ENCODE data around the gene AAMP. TPM values are rescaled to one million over a fixed set of nuclear protein-coding genes. Genes with fewer than 3 reads are reported as not detected.

The AAMP gene
- total RNA-seq, 1 donor, result 27.1 TPM

GRCh38 chr2:218271865-218272530 lies 2.1 kb upstream of the AAMP start:
- H3K4me3 ChIP-seq (ENCODE audit: low read length), result no peak overlapping the region
- no peaks in the 10 kb centered on the region for H3K9me3 ChIP-seq (ENCODE audit: low read depth, low read length)
- H3K4me1 ChIP-seq (ENCODE audit: insufficient read depth, low read length), result peaks cover 43% of the 10 kb centered on the region
- no peaks in the 10 kb centered on the region for H3K27me3 ChIP-seq (ENCODE audit: insufficient read depth, low read length)

DNA sequence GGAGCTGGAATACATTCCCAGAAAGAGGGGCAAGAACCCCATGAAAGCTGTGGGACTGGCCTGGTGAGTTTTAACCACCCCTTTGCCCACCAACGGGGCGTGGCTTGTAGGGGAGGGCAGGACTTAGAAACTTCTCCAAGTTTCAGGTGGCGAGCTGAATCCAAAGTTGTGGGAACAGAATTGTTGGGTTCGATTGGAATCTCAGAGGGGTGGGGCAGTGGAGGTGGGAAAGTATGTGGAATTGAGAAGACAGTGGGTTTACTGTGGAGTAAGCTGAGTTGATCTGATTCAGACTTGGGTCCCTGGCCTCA lies 1.5 kb upstream of the AAMP start:
- H3K9me3 ChIP-seq (ENCODE audit: low read depth, low read length), result no peaks in the 10 kb centered on the region
- no peak overlapping the region for H3K4me3 ChIP-seq (ENCODE audit: low read length)
- H3K27me3 ChIP-seq (ENCODE audit: insufficient read depth, low read length), result no peaks in the 10 kb centered on the region
- H3K4me1 ChIP-seq (ENCODE audit: insufficient read depth, low read length), result peaks cover 43% of the 10 kb centered on the region

DNA sequence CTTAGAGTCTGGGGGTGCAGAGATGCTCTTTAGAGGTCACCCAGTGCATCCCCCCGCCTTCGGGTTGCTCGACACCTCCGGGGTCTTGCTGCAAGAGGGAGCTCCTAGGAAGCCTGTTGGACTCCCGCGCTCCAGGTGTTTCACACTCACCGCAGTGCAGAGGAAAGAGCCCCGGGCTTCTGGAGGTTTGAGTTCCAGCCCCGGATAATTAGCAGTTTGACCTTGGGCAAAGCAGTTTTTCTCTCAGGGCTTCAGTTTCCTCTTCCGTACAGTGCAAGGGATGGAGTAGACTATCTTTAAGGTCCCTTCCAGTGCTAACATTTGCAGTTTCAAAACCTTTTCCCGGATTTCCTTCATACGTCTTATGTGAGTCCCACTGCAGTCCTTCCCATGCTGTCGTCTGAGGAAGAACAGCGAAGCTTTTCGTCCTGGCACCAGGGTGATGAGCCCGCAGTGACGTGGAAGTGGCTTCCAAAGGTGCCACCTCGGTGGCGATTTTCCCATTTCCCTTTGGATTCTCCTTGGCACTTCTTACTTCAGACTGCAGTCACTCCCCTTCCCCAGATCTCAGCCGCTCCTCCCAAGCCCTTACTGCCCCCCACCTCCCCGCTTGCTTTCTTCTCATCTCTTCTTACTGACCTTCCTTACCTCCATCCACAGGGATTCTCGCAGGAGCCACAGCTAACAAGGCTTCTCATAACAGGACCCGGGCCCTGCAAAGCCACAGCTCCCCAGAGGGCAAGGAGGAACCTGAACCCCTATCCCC lies 967 bp upstream of the AAMP start:
- peak overlapping the region; percentile 93 for H3K4me3 ChIP-seq (ENCODE audit: low read length)
- H3K4me1 ChIP-seq (ENCODE audit: insufficient read depth, low read length), result peaks cover 43% of the 10 kb centered on the region
- no peaks in the 10 kb centered on the region for H3K9me3 ChIP-seq (ENCODE audit: low read depth, low read length)
- H3K27me3 ChIP-seq (ENCODE audit: insufficient read depth, low read length), result no peaks in the 10 kb centered on the region

DNA sequence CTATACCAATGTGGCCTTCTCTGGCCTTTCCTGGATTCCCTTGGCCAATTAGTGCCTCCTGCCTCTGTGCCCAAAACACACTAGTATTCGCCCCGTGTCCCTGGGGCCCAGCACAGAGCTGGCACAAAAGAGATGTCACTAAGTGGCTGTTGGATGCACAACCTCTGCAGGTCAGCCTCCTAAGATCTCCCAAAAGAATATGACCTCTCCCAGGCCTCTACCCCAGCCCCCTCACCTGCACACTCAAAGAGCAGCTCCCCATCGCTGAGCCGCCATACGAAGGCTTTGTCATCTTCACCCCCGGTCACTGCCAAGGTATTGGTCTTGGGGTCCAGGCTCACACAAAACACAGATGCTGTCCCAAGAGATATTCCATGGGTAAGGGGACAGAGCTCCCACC lies 2.7 kb downstream of the AAMP start:
- peaks cover 56% of the 10 kb centered on the region for H3K4me1 ChIP-seq (ENCODE audit: insufficient read depth, low read length)
- no peaks in the 10 kb centered on the region for H3K9me3 ChIP-seq (ENCODE audit: low read depth, low read length)
- H3K4me3 ChIP-seq (ENCODE audit: low read length), result no peak overlapping the region
- no peaks in the 10 kb centered on the region for H3K27me3 ChIP-seq (ENCODE audit: insufficient read depth, low read length)

DNA sequence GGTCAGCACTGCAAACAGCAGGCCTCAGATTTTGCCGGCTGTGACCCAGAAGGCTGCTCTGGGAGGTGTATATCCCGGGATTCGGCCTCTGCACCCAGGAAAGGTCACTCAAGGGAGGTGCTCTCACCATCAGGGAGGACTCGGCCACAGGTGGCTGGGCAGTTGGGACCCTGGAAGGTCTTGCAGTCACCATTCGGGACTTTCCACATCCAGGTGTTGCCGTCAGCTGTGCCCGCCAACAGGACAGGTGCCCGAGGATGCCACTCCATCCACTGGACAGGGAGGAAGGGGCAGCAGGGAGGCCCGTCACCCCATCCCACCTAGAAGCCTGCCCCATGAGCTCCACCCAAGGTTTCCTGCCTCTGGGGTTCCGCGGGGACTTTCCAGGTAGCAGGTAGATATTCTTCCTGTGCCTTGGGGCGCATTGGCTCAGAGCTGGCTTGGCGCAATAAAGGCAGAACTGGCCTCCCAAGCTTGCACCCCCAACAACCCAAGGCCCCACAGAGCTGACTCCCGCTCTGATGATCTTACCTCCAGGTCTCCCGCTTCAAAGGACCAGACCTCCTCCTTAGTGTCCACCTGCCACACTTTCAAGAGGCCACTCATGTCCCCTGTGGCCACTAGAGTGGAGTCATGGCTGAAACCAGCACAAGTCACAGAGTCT lies 3.5 kb downstream of the AAMP start:
- H3K4me1 ChIP-seq (ENCODE audit: insufficient read depth, low read length), result peaks cover 56% of the 10 kb centered on the region
- no peaks in the 10 kb centered on the region for H3K27me3 ChIP-seq (ENCODE audit: insufficient read depth, low read length)
- no peaks in the 10 kb centered on the region for H3K9me3 ChIP-seq (ENCODE audit: low read depth, low read length)
- no peak overlapping the region for H3K4me3 ChIP-seq (ENCODE audit: low read length)

DNA sequence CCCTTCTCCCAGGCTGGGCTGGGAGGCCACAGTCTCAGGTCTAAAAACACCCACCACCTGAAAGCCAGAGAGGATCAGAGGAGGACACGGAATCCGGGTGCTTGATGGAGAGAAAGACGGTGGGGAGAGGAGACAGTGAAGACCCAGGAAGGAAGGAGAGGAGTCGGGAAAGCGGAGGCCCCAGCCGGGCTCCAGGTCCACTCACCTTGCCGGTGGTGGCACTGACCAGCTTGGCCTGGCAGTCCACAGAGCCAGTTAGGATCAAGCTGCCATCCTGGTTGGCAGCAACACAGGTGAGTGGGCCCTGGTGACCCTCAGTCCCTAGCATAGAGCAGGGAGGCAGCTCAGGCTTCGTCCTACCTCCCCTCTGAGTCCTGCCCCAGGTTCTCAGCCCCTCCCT lies 4.3 kb downstream of the AAMP start:
- H3K27me3 ChIP-seq (ENCODE audit: insufficient read depth, low read length), result no peaks in the 10 kb centered on the region
- H3K9me3 ChIP-seq (ENCODE audit: low read depth, low read length), result no peaks in the 10 kb centered on the region
- no peak overlapping the region for H3K4me3 ChIP-seq (ENCODE audit: low read length)
- H3K4me1 ChIP-seq (ENCODE audit: insufficient read depth, low read length), result peaks cover 56% of the 10 kb centered on the region

GRCh38 chr2:218264773-218265561 lies 5.0 kb downstream of the AAMP start:
- peaks cover 61% of the 10 kb centered on the region for H3K4me1 ChIP-seq (ENCODE audit: insufficient read depth, low read length)
- no peaks in the 10 kb centered on the region for H3K27me3 ChIP-seq (ENCODE audit: insufficient read depth, low read length)
- H3K4me3 ChIP-seq (ENCODE audit: low read length), result no peak overlapping the region
- H3K9me3 ChIP-seq (ENCODE audit: low read depth, low read length), result no peaks in the 10 kb centered on the region

DNA sequence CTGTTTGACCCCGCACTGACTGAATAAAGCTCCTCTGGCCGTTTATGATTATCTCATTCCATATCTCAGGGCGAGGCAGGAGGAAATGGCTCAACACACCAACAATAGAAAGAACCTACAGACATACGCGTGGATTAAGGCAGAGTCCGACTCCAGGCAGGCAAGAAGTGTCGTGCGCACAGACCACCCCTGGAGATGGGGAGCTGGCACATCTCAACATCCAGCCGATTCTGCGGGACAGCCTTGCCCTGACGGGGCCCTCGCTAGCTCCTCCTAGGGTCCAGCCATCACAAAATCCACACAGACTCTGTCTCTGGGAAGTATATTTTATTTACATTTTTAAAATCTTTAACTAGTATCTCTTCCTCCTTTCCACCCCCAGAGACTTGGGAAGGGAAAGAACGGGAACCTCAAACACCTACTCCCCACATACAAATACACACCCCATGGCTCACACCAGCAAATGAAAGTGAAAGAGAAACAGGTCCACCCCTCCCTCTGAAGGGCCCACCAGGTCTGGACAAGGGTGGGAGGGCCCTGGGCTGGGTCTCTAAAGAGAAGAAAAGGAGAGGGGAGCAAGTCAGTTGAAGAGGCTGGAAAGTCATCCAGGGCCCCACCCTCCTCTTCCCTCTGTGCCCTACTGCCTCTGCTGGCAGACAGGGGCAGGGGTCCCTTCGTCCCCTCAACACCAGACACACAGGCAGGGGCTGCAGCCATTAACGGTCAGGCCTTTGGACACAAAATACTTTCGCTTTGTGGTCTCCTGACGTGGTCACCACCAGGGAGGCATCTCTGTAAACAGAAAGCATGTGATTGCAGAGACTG lies 5.9 kb downstream of the AAMP start:
- Histone ChIP-seq H3K4me3 (ENCODE audit: low read length) (no peak overlapping the region), H3K9me3 (ENCODE audit: low read depth, low read length) (no peaks in the 10 kb centered on the region), H3K4me1 (ENCODE audit: insufficient read depth, low read length) (peaks cover 64% of the 10 kb centered on the region), H3K27me3 (ENCODE audit: insufficient read depth, low read length) (no peaks in the 10 kb centered on the region)

DNA sequence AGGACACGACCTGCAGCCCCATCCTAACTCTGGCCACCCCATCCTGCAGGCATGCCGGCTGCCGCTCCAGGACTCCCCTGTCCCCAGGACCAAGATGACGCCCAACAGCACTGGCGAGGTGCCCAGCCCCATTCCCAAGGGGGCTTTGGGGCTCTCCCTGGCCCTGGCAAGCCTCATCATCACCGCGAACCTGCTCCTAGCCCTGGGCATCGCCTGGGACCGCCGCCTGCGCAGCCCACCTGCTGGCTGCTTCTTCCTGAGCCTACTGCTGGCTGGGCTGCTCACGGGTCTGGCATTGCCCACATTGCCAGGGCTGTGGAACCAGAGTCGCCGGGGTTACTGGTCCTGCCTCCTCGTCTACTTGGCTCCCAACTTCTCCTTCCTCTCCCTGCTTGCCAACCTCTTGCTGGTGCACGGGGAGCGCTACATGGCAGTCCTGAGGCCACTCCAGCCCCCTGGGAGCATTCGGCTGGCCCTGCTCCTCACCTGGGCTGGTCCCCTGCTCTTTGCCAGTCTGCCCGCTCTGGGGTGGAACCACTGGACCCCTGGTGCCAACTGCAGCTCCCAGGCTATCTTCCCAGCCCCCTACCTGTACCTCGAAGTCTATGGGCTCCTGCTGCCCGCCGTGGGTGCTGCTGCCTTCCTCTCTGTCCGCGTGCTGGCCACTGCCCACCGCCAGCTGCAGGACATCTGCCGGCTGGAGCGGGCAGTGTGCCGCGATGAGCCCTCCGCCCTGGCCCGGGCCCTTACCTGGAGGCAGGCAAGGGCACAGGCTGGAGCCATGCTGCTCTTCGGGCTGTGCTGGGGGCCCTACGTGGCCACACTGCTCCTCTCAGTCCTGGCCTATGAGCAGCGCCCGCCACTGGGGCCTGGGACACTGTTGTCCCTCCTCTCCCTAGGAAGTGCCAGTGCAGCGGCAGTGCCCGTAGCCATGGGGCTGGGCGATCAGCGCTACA lies 7.0 kb downstream of the AAMP start:
- no peaks in the 10 kb centered on the region for H3K27me3 ChIP-seq (ENCODE audit: insufficient read depth, low read length)
- H3K4me1 ChIP-seq (ENCODE audit: insufficient read depth, low read length), result peaks cover 67% of the 10 kb centered on the region
- H3K4me3 ChIP-seq (ENCODE audit: low read length), result no peak overlapping the region
- H3K9me3 ChIP-seq (ENCODE audit: low read depth, low read length), result no peaks in the 10 kb centered on the region

- H3K27me3 ChIP-seq (ENCODE audit: insufficient read depth, low read length), result no peaks in the 10 kb centered on the region
- H3K4me1 ChIP-seq (ENCODE audit: insufficient read depth, low read length), result peaks cover 74% of the 10 kb centered on the region
- H3K4me3 ChIP-seq (ENCODE audit: low read length), result no peak overlapping the region
- no peaks in the 10 kb centered on the region for H3K9me3 ChIP-seq (ENCODE audit: low read depth, low read length)
These were observed 7.7 kb downstream of the AAMP start for GRCh38 chr2:218262237-218262600.

DNA sequence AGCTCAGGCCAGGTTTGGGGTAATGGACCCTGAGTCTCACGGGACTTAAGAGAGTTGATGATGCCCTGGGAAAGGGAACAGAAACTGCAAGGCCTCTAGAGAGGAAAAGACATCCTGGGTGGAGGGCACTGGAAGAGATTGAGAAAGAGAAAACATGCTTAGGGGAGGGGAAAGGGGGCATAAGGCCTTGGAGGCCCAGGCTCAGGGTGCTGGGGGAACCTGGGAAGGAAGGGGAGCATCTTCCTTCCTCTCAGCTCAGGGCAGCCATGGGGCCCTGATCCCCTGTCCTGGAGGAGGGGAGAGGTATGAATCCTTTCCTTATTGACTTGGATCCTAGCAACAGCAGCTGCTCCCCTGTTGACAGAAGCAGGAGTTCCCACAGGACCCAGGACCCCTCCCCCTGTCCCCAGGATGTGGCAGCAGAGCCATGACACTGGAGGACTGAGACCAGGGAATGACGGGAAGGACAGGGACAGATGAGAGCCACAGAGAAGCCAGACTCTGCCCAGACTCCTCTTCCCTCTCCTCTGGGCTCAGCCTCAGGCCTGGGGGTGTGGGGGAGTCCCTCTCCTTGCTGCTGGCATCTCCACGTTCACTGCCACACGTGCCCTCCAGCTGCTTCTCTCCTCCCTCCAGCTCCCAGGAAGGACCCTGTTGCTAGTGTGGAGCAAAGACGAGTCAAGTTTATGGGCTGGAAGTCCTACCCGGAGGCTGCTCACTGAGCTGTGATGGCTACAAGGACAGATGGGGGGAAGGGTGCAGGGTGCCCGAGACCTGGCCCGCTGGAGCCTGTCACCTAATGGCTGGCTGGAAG lies 8.3 kb downstream of the AAMP start:
- no peaks in the 10 kb centered on the region for H3K27me3 ChIP-seq (ENCODE audit: insufficient read depth, low read length)
- H3K9me3 ChIP-seq (ENCODE audit: low read depth, low read length), result no peaks in the 10 kb centered on the region
- H3K4me1 ChIP-seq (ENCODE audit: insufficient read depth, low read length), result peaks cover 79% of the 10 kb centered on the region
- H3K4me3 ChIP-seq (ENCODE audit: low read length), result peak overlapping the region; percentile 18

- no peaks in the 10 kb centered on the region for H3K27me3 ChIP-seq (ENCODE audit: insufficient read depth, low read length)
These were observed 9.1 kb downstream of the AAMP start, which contains the start of gene GPBAR1 for GRCh38 chr2:218260742-218261422. TSS of gene GPBAR1 (plus strand) at chr2:218261015. CDS start at chr2:218262725, 1,710 bp downstream.

More at GRCh38 chr2:218260742-218261422, 9.1 kb downstream of the AAMP start, which contains the start of gene GPBAR1:
- no peaks in the 10 kb centered on the region for H3K9me3 ChIP-seq (ENCODE audit: low read depth, low read length)
- peaks cover 87% of the 10 kb centered on the region for H3K4me1 ChIP-seq (ENCODE audit: insufficient read depth, low read length)
- H3K4me3 ChIP-seq (ENCODE audit: low read length), result peak within 1 kb of the TSS; percentile 18

Measured in mononuclear cell (primary cell).